Measurements from ENCODE around the gene SUSD2.
"Not testable (repeated sequence)": the region's sequence is repeated elsewhere in the genome, so short reads cannot be mapped to it uniquely, and the experiment has no call there.

SUSD2 gene

DNA sequence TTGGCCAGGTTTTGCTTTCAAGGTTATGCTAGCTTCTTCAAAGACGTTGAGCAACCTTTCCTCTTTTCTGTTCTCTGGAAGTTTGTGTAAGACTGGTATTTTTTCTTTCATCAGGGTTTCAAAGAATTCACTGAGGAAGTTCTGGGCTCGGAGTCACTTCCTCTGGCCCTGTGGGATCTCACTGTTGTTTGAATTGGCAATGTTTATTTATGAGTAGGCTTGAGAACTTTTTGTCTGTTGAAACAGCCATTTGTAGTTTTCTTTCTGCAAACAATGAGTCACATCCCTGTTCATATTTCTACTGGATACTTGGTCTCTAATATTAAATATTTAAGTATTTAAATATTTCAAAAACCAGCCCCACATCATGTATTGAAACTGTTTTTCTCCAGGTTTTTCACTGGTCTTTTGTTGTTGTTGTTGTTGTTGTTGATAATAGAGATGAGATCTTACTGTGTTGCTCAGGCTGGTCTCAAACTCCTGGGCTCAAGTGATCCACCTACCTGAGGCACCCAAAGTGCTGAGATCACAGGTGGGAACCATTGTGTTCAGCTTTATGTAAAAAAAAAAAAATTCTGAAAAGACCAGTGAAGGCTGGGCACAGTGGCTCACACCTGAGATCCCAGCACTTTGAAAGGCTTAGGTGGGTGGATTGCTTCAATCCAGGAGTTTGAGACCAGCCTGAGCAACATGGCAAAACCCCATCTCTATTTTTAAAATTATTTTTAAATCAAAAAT lies 26.9 kb downstream of the SUSD2 start:
- TF ChIP-seq, protein P1, sequence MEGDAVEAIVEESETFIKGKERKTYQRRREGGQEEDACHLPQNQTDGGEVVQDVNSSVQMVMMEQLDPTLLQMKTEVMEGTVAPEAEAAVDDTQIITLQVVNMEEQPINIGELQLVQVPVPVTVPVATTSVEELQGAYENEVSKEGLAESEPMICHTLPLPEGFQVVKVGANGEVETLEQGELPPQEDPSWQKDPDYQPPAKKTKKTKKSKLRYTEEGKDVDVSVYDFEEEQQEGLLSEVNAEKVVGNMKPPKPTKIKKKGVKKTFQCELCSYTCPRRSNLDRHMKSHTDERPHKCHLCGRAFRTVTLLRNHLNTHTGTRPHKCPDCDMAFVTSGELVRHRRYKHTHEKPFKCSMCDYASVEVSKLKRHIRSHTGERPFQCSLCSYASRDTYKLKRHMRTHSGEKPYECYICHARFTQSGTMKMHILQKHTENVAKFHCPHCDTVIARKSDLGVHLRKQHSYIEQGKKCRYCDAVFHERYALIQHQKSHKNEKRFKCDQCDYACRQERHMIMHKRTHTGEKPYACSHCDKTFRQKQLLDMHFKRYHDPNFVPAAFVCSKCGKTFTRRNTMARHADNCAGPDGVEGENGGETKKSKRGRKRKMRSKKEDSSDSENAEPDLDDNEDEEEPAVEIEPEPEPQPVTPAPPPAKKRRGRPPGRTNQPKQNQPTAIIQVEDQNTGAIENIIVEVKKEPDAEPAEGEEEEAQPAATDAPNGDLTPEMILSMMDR (IDR thresholded peaks at IDR 0.05; ENCODE audit: insufficient read depth, low read depth, low read length, missing control alignments): no peak
- DNase-seq (ENCODE audit: low read depth): no peak
- no peak overlapping the region for H3K4me3 ChIP-seq (ENCODE audit: low read depth, low read length)

DNA sequence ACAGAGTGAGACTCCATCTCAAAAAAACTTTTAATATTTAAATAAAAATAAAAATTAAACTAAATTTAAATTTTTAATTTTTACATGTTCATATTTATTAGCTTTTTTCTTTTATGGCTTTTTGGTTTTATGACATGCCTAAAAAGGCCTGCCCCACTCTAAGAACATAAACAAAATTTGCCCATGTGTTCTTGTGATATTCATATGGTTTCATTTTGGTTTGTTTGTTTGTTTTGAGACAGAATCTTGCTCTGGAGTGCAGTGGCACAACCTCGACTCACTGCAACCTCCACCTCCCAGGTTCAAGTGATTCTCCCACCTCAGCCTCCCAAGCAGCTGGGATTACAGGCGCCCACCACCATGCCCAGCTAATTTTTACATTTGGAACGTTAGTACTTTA lies 27.7 kb downstream of the SUSD2 start:
- TF ChIP-seq, protein P1 (IDR thresholded peaks at IDR 0.05; ENCODE audit: insufficient read depth, low read depth, low read length, missing control alignments): no peak
- no peak overlapping the region for H3K4me3 ChIP-seq (ENCODE audit: low read depth, low read length)
- no peak for DNase-seq (ENCODE audit: low read depth)

DNA sequence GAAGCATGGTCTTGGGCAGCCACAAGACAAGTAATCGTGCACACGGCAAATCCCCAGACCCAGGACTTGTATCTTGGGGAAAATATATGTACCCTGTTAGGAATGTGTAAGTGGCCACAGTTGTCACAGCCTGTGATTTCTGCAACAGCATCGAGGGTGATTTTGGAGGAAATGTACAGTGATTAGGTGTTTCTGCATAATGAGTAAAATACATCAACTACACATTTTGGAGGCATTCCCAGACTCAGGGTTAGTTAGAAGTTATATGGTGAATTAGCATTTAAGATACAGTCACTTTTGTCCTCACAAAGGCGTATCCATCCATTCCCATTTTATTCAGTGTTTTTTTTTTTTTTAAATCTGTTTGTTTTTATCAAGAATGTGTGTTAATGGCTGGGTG lies 28.4 kb downstream of the SUSD2 start:
- DNase-seq (ENCODE audit: low read depth): no peak
- TF ChIP-seq, protein P1 (IDR thresholded peaks at IDR 0.05; ENCODE audit: insufficient read depth, low read depth, low read length, missing control alignments): no peak
- no peak overlapping the region for H3K4me3 ChIP-seq (ENCODE audit: low read depth, low read length)

DNA sequence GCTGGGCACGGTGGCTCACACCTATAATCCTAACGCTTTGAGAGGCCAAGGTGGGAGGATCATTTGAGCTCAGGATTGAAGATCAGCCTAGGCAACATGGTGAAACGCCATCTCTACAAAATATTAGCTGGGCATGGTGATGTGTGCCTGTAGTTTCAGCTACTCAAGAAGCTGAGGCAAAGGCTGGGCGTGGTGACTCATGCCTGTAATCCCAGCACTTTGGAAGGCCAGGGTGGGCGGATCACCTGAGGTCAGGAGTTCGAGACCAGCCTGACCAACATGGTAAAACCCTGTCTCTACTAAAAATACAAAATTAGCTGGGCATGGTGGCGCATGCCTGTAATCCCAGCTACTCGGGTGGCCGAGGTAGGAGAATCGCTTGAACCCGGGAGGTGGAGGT lies 29.1 kb downstream of the SUSD2 start:
- H3K4me3 ChIP-seq (ENCODE audit: low read depth, low read length); DNase-seq (ENCODE audit: low read depth): not testable (repeated sequence)

DNA sequence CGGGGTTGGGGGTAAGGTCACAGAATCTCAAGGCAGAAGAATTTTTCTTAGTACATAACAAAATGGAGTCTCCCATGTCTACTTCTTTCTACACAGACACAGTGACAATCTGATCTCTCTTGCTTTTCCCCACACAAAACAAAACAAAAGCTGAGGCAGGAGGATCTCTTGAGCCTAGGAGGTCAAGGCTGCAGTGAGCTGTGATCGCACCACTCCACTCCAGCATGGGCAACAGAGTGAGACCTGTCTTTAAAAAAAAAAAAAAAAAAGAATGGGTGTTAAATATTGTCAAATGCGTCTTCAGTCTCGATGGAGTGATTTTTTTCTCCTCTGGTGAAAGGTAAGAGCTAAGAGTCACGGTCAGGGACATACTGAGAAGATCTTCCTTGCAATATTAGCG lies 30.4 kb downstream of the SUSD2 start:
- not testable (repeated sequence) for DNase-seq (ENCODE audit: low read depth)

DNA sequence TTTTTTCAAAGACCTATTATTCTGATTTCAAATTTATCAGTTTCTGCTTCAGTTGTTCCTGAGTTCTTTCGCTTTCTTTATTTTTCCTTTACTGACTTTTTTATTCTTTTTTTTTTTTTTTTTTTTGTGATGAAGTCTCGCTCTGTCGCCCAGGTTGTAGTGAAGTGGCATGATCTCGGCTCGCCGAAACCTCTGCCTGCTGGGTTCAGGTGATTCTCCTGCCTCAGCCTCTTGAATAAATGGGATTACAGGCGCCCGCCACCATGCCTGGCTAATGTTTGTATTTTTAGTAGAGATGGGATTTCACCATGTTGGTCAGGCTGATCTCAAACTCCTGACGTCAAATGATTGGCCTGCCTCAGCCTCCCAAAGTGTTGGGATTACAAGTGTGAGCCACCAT lies 31.8 kb downstream of the SUSD2 start:
- not testable (repeated sequence) for H3K4me3 ChIP-seq (ENCODE audit: low read depth, low read length); DNase-seq (ENCODE audit: low read depth)

More for the DNA sequence above, 30.4 kb downstream of the SUSD2 start:
- H3K4me3 ChIP-seq (ENCODE audit: low read depth, low read length): not testable (repeated sequence)

DNA sequence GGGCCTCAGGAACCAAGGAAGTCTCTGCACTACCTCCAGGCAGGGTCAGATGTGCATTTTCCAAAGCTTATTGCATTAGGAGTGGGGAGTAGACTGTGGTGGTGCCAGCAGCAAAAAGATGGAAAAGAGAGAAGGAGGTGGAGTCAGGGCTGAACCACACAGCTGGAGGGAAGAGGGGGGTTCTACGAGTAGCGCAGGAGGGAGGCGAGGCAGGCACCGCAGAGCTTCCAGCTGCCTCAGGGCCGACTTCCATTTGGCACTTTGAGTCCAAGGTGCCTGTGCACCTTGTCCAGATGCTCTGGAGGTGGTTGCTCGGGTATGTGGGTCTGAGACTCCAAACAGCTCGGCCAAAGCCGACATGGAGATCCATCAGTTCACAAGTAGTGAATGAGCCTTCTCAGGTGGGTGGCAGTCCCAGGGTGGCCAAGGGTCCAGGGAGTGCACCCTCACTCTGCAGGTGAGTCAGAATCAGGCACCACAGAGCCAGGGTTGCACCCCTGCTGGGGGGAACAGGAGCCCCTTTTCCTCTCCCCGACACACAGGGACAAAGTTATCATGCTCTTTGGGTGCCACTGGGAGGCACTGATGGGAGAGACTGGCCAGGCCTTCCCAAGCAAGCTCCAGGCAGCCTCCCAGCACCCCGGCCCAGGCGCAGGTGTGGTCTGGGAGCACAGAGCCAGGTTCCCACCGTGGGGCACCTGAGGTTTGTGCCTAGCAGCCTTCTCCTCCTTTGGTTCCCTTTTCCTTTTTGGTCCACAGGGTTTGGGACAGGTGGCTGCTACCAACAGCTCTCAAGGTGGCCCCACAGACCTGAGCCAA lies 33.4 kb downstream of the SUSD2 start:
- no peak for DNase-seq (ENCODE audit: low read depth)
- TF ChIP-seq, protein P1 (IDR thresholded peaks at IDR 0.05; ENCODE audit: insufficient read depth, low read depth, low read length, missing control alignments): no peak
- no peak overlapping the region for H3K4me3 ChIP-seq (ENCODE audit: low read depth, low read length)

DNA sequence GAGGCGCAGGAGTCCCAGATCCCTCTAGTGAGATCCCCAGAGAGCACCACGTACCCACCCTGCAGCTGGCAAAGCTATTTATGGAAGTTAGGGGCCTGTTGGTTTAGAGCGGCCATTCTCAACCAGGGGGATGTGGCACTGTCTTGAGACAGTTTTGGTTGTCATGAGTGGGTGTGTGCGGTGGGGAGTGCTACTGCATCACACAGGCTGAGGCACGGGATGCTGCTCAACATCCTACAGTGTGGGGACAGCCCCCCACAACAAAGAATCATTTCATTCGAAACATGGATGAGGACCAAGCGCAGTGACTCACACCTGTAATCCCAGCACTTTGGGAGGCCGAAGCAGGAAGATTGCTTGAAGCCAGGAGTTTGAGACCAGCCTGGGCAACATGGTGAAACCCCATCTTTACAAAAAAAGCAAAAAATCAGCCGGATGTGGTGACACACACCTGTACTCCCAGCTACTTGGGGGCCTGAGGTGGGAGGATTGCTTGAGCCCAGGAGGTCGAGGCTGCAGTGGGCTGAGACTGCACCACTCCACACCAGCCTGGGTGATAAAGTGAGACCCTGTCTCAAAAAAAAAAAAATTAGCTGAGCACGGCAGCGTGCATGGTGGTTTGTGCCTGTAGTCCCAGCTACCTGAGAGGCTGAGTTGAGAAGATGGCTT lies 35.4 kb downstream of the SUSD2 start:
- H3K4me3 ChIP-seq (ENCODE audit: low read depth, low read length): no peak overlapping the region
- TF ChIP-seq, protein P1 (IDR thresholded peaks at IDR 0.05; ENCODE audit: insufficient read depth, low read depth, low read length, missing control alignments): no peak
- peak; percentile 23 for DNase-seq (ENCODE audit: low read depth)
